ENCODE data around the gene SDC4.

SDC4 gene, protein sequence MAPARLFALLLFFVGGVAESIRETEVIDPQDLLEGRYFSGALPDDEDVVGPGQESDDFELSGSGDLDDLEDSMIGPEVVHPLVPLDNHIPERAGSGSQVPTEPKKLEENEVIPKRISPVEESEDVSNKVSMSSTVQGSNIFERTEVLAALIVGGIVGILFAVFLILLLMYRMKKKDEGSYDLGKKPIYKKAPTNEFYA

DNA sequence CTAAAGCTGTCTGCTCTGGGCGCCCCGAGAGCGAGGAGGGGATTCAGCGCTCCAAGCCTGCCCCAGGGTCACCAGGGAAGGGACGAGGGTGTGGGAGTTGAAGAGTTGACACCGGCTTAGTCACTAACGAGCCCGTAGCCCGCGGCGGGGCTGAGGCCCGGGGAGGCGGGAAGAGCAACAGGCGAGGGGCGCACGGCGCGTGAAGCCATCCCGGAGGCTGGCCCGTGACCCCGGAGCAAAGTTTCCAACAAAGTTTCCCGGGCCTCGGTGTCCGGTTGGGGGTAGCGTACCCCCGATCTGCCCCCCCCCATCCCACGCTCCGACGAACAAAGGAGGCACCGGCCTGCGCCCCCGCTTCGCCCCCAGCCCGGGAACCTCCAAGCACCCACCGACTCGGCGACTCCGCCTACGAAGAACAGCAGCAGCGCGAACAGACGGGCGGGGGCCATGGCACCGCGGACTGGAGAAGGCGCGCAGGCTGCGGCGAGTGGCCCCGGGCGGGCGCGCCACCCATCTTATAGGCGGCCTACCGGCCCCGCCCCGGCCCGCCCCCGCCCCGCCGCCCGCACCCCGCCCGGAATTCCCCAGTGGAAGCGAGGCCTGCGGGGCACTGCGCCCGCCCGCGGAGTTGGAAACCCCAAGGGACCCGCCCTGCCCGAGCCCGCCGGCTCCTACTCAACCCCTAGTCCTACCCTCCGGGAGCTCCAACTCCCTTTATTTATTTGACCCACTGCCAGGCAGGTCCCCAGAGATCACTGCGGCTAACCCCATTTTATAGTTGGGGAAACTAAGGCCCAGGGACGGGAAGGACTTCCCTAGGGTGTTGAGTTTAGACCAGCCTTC is at the start of gene SDC4:
Gene SDC4 (minus strand): TSS at position 489 of the 843 bp plus-strand sequence. CDS start 40 bp downstream, at position 449.
- peak; percentile 66 for DNase-seq

DNA sequence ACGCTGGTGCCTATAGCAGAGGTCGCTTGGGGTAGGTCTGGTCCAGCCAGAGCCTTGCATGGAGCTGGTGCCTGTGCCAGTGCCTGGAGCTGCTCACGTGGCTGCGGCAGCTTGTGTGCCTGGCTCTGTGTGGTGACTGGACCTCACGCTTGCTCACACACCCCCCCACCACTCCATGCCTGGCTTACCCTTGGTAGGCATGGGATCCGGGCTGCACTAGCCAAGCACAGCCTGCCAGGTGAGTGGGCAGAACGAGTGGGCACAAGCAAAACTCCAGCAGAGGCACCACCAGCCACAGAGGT is 46.8 kb upstream of the SDC4 start:
- DNase-seq, result no peak

DNA sequence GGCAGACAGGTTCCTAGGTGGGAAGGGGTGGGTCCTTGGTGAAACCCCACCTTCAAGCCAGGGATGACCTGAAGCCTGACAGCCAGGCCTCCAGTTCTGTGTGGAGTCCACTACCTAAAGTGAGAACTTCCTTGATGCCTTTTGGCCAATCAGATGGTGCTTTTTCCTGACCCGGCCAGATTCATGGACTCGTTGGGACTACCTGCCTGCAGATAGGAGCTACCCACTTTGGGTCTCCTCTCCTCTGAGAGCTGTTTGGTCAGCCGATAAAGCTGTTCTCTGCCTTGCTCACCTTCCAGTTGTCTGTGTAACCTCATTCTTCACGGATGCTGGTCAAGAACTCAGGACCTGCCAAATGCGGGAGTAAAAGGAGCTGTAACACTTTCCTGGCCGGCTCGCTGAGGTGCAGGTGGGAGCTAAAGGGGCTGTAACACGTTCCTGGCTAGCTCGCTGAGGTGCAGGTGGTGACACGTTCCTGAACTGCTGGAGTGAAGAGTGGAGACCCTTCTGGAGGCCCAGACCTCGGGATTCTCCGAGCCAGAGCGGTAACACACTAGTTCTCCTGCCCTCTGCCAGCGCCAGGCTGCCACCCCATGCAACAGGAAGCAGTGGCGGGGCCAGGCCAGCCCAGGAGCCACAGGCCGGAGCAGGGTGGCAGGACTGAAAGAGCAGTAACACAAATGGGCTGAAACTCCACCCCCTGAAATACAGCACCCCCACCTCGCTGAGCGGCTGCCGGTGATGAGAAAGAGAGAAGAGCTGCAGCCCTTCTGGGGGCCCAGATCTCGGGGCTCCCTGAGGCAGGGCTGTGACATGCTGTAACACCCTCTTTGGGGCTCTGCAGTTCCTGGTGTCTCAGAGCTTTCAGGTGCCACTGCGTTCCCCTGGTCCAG is 46.2 kb upstream of the SDC4 start:
- no peak for DNase-seq

DNA sequence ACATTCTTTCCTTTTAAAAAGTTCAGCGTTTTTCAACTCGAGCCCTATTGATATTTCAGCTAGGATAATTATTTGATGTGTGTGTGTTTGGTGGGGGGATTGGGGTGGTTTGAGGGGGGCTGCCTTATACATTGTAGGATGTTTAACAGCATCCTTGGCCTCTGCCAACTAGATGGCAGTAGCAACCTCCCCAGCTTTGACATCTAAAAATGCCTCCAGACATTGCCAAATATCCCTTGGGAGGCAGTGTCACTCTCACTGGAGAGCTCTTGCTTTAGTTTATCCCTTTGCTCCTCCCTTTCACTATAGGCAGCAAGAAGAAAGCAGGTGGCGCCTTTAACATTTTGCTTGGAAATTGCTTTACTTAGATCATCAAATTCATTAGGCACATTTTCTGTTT is 44.5 kb upstream of the SDC4 start:
- DNase-seq, result no peak

DNA sequence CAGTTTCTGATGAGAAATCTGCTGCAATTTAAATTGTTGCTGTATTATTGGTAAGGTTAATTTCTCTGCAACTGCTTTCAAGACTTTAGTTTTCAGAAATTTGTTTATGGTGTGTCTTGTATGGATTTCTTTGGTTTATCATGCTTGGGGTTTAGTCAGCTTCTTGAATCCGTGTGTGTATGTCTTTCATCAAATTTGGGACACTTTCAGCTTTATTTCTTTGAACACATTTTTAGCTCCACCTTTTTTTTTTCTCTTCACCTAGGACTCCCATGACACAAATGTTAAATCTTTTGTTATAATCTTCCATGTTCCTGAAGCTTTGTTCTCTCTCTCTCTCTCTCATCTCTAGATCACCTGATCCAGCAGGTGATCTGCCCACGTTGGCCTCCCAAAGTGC is 43.3 kb upstream of the SDC4 start:
- no peak for DNase-seq

DNA sequence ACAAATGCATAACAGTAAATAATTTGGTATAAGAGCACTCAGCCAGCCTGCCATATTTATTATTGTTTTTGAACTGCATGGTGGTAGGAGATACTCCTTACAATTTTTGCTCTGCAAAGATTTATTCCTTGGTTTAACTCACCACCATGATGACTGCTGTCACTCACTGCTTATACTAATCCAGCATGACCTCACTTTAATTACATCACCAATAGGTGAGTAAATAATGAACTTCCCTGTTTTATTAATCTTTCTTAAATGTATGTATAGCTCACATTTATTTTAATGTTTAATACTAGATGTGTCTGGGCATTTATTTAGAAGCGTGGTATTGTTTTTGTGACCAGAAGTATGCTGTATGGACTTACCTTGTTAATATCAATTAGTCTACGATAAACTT is 42.7 kb upstream of the SDC4 start:
- DNase-seq, result no peak

DNA sequence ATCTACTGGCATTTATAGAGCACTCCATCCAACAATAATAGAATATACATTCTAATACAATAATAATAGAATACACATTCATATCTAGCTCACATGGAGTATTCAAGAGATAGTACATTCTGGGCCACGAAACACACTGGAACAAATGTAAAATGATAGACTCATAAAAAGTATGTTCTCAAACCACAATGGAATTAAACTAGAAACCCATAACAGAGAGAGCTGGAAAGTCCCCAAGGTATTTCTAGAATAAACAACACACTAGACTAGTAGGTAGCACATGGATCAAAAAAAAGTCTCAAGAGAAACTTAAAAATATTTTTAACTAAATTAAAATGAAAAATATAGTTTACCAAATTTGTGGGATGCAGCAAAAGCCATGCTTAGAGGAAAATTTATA is 39.0 kb upstream of the SDC4 start:
- DNase-seq, result no peak

DNA sequence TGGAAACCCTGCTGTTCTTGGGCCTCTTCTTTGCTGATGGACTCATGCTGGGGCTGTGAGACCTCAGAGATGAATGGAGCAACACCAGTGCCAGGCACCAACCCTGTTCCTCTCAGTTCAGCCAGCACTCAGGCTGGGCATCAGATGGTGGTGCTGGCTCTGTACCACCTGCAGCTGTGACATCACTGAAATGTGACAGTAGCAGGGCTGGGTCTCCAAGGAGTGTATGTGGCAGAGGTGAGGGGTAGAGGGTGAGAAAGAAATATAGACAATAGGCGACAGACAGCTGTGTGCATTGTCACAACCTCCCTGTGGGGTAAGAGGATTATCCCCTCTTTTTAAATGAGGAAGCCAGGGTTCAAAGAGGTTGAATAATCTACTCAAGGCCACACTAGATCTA is 30.0 kb upstream of the SDC4 start, which contains the start of gene TP53TG5:
Gene TP53TG5 (minus strand): TSS at position 135 of the 400 bp plus-strand sequence. CDS start 89 bp downstream, at position 46.
- no peak for DNase-seq

DNA sequence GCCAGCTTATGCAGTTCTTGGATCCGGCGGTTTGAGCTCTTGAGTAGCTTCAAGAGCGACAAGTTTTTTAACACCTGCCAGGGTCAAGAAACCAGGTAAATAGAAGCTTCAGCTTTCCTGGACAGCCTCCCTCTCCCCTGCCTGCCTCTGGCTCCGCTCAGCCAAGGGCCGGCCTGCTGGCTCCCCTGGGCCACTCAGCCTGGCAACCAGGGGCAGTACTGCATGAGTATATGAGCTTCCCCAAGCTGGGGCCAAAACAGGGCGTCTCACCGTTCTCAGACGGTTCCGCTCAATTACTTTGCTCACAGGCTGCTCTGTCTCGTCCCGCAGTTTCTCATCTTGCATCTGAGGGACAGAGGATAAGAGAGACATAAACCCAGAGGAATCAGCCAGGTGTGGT is 29.0 kb upstream of the SDC4 start:
- DNase-seq, result no peak

DNA sequence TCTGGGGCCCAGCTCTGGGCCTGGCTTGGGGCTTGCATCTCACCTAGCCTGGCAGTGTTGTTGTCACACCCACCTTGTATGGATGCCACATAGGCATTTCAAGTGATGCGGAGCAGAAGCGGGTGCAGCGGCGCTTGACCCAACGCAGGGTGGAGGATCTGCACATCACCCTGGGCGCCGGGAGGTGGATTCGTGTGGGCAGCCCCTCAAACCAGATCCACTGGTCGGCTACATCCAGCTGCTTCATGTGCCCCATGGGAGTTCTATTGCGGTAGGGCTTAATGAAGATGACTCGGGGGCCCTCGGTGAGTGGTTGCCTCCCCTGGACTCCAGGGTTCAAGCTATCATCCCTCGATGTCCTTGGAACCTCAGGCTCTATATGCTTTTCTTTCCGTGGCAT is 26.7 kb upstream of the SDC4 start:
- no peak for DNase-seq

DNA sequence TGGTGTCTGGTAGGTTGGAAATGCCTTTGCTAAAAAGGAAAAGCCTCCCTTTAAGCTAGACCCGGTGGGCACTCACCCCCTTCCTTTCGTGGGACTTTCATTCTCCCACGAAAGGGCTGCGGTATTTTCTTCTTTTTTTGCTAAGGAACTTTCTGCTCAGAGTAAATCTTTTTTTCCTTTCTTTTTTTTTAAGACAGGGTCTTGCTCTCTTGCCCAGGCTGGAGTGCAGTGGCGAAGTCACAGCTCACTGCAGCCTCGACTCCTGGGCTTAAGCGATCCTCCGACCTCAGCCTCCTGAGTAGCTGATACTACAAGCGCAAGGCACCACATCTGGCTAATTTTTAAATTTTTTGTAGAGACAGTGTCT is 25.9 kb upstream of the SDC4 start:
- DNase-seq, result no peak

DNA sequence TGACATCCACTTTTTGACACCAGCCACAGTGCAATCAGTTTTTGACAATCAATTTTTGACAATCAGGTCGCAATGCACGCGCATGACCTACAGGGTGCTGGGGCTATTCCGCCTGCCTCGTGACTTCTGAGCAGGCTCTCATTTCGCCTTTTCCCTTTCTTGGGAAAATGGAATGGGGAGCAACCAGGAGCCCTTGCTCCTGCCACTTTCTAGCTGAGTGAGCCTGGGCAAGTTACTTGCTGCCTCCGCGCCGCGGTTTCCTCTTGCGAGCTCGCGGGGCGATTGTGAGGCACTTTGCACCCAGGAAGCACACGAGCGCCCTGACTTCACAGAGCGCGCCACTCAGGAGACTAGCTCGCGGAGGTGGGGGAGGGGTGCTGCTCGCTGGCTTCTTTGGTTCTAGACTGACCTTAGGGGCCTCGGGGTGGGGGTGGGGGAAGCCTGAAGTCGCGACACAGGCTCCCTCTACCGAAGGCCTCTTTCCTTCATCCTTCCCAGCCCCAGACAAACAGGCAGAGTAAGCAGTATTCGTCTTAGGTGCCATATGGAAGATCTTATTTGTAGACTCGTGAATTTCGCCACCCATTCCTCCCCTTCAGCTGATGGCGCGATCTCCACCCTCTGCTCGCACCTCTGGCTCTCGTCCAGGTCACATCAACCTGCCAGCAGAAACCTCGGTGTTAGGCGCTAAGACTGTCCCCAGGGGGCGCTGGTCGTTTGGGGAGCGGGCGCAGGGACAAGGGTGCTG is 25.3 kb upstream of the SDC4 start:
- peak; percentile 94 for DNase-seq

DNA sequence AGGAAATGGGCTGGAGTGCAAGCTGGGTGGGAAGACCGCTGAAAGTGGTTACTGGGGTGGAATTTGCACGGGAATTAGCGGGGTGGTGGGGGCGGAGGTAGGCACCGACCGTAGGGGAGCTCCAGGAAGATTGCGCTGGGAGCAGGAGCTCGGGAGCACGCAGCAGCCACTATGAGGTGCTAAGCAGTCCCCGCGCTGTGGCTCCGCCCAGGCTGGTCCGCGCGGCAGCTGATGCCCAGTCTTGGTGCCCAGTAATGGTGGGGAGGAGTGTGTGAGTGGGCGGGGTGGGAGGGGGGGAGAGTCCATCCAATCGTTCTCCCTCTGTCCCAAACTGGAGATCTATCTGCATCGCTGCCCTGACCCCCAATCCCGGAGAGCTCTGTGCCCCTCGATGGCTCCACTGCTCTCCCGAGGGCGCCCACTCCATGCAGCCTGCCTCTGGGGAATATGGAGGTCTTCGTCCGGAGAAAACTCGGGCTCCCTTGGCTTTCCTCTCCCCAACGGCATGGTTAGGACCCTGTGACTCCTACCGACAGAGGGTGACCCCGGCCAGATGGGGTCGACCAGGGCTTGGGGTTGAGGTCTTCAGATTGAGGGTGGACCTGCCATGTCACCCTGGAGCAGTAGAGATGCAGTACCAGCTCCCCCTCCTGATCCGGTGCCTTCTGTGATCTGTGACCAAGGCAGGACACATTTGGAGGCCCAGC is 24.6 kb upstream of the SDC4 start:
- DNase-seq, result no peak

DNA sequence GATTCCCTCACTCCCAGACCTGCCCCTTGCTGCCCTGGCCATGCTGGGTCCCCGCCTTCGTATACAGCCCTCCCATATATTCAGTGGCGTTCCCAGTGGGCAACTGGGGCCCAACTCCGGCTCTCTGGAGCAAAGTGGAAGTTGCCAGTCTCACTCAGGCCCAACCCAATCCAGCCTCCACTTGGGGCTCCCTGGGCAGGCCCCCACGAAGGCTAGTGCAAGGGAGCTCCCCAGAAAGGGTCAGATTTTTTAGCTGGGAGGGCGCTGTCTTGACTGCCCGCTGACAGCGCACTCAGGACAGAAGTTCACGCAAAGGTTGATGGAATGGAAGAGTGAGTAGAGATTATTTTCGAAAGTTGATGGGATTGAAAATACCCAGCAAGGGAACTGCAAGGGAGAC is 24.0 kb upstream of the SDC4 start:
- DNase-seq, result no peak

DNA sequence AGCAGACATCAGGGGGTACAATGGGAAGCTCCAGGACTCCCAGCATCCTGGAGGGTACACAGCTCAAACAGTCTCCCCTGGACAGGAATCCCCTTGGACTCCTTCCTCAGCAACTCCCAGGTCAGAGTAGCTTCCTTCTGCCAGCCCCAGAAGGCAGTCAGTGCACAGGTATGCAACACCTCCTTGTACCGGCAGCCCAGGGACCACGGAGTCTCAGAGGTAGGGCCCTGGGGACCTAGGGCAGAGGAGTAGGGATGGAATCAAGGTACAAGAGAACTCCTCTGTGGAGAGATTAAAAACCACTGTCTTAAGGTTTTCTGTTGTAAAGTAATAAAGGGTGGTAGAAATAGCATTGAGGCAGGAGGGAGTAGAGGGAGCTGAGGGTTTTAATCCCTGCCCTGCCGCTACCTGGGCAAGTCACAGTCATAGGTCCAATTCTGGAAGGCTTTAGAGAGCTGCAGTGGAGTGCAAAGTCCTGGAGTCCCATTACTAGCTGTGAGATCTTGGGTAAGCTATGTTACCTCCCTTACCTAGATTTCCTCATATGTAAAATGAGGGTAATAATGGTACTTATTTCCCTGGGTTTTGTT is 22.4 kb upstream of the SDC4 start:
- no peak for DNase-seq

DNA sequence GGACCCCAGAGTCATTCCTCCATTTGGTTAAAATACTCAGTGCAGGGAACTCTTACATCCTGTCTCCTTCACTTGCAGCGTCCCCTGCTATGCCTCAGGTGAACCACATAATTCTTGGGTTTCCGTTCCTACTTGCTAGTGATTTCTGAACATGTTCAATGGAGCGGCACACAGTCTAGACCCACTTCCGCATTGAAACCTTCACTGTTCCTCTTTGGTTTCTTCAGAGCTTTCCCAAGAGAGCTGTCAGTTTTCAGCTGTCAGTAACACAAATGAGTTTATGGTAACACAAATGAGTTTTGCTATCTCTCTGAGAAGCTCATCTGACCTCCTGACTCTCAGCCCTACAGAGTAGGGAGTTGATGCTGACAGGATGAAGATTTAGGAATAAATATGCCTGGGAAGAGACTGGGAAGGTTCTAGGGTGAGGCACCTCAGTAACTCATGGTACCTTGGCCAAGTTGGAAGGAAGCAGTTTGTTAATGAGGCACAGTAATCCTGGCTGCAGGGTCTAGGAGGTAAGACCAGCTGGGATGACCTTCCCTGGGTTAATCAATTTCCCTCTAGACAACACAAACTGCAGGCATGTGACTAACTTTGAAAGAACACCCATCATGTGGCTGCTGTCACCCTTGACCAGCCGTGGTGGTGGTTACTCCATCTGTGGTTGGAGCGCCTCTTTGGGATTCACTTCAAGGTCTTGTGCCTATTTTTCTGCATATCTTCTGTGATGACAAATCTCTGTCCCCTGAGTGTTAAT is 20.2 kb upstream of the SDC4 start:
- DNase-seq, result no peak

DNA sequence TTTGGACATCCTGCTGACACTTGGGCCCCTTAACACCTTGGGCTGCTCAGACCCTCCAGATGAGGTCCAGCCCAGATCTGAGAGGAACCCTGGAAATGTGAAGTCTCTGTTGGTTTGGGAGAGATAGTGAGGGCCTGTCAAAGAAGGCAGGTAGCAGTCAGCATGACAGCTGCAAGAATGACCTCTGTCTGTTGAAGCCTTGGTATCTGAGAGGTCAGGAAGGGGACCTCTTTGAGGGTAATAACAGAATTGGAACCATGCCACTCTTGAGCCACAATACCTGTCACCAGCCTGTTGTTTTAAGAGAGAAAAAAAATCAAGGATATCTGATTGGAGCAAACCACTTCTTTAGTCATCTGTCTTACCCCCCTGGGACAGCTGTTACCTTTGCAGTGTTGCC is 18.9 kb upstream of the SDC4 start:
- no peak for DNase-seq

DNA sequence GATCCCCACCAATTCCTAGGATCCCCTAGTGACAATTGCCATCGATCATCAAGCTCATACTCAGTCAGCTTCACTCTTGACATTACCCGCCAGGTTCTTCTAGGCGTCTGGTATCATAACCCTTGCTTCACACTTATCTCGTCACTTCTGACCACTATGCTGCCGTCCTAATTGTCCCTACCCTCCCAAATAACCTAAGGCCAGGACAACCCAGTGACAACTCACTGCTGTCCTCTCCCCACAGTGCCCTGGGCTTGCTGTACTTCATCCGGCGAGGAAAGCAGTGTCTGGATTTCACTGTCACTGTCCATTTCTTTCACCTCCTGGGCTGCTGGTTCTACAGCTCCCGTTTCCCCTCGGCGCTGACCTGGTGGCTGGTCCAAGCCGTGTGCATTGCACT is 18.4 kb upstream of the SDC4 start:
- no peak for DNase-seq

DNA sequence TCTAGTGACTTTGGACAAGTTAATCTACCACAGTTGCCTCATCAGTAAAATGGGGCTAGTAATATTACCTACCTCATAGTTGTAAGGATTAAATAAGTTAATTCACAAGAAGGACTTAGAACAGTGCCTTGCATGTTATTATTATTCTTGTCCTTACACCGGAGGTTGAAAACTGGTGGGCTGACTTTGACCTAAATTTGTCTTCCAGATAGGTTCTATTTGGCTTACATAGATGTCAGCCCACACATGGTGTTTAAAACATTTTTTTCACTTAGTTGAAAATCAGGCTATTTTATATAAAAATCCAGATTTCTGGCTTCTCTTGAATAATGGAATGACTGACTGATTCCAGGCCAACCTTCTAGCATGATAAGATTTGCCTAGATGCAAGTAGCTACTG is 18.0 kb upstream of the SDC4 start:
- no peak for DNase-seq

DNA sequence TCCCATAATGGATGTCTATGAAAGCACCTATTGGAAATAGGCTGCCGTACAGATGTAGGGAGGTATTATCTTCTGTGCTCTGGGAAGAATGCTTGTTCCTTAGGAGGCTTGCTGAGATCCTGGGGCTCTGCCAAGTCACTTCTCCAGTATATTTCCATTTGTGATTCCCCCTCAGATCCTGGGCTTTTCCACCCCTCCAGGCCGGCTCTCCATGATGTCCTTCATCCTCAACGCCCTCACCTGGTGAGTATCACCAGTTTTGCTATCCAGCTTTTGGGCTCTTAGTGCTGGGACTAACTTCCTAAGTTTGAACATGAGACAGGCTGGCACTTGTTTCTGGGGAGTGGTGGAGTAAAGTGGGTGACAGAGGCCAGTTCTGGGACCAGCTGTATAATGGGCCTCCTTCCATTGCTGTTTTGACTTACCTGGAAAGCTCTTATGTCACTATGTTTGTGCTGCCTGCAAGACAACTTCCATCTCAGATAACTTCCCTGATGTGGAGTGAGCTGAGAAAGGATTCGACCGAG is 17.3 kb upstream of the SDC4 start:
- no peak for DNase-seq

Measured in hematopoietic multipotent progenitor cell treated with erythropoietin and hydrocortisone succinate and interleukin-3 and kit ligand, for 4 days (in vitro differentiated cells).